Stimulated activated CD8-positive, alpha-beta memory T cell treated with anti-CD3 and anti-CD28 coated beads, Interleukin-15, amount 100 ng/mL, for 1 hour (primary cell): Measurements from ENCODE around the gene DGKB.

ENCODE experiments used
- DNase-seq: peaks from one replicate; pipeline ENCODE4 v3.0.0-alpha.2; 2020; ENCODE audit warnings: low read depth

The DGKB gene

DNA sequence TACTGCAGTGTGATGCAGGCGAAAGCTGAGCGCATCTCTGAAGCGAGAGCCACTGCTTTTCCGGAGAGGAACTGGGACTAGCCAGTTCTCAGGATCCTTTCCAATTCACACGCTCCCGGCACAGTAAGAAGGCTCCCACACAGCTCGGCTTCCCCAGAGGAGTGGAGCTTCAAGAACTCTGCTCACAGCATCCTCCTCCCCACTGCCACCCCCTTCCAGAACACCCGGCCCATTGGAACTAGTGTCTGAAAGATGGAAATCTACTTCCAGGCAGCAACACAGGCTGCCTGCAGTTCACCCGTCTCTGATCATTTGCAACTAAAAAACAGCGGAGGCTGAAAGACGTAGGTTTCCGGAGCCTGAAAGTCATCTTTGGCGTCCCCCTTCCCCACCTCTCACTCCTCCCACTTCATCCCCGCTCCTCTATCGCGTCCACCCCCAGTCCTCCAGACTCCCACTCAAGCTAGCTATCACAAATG lies at the start of gene DGKB:
Gene DGKB (minus strand): TSS at position 163 of the 479 bp plus-strand sequence.
- no peak for DNase-seq

DNA sequence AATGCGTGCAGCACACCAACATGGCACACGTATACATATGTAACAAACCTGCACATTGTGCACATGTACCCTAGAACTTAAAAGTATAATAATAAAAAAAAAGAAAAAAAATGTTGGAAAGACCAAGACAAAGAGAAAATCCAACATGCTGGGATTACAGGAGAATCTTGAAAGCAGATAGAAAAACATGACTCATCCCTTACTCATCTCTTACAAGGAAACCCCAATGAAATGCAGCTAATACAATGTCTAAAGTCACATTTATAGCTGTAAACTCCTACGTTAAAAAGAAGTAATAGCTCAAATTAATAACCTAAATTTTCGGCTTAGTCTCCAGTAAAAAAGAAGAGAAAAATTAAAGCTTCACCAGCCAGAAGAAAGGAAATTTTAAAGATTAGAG lies 47.5 kb upstream of the DGKB start:
- no peak for DNase-seq

DNA sequence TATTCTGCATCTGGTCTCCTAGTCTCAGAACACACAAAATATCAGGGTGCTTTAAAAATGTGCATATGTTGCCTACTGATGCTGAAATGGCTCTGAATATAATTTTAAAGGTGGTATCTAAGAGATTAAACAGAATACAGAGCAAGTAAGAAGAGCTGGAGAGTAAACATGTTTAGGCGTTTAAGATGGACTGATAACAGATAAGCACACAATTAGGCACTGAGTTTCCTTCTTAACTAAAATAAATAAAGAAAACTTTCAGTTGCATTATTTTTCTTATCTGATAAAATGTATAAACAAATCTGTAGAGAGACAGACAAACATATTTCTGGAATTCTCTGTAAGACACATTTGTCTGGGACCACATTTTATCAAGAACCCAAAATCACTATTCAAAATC lies 35.6 kb upstream of the DGKB start:
- DNase-seq, result no peak

DNA sequence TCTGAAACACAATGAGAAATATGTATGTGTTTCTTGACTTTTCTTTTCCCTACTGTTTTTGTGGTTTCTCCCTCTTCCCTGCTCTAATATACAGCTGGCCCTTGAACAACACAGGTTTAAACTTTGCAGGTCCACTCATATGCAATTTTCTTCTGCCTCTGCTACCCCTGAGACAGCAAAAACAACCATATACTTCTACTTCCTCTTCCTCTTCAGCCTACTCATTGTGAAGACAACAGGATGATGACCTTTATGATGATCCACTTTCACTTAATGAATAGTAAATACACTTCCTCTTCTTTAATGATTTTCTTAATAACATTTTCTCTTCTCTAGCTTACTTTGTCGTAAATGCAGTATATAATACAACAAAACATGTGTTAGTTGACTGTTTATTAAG lies 35.0 kb upstream of the DGKB start:
- no peak for DNase-seq

DNA sequence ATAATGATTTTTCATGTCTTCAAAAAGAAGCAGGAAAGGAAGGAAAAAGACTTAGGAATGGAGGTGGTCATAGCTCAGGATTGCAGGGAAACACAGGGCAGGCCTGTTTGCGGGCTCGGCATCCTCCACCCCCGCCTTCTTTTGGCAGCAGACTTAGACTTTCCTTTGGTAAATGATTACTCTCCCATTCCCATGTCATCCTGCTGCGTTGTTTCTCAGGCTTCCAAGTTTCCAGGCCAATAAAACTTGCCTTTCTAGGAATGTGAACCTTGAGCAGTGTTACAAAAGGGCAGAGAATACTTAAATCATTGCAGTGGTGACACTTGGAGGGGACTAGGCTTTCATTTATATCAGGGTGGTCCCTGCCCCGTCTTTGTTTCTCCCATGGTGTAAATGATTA lies 34.0 kb upstream of the DGKB start:
- no peak for DNase-seq

DNA sequence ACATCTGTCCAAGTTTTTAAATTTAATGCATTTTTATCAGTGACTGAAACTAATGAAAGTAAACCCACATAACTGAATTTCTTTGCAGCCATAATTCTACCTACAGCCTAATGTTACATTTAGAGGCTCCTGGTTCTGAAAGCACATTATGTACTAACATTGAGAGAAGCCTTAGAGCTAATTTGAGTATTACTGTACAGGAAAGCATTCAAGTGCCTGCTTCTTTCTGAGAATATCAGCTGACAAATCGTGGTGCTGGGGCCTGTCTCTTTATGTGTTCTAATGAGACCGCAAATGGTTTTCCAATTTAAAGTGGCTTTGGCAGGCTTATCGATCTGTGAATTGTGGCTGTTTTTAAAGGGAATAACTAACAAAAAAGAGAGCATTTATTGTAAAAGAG lies 32.3 kb upstream of the DGKB start:
- no peak for DNase-seq

DNA sequence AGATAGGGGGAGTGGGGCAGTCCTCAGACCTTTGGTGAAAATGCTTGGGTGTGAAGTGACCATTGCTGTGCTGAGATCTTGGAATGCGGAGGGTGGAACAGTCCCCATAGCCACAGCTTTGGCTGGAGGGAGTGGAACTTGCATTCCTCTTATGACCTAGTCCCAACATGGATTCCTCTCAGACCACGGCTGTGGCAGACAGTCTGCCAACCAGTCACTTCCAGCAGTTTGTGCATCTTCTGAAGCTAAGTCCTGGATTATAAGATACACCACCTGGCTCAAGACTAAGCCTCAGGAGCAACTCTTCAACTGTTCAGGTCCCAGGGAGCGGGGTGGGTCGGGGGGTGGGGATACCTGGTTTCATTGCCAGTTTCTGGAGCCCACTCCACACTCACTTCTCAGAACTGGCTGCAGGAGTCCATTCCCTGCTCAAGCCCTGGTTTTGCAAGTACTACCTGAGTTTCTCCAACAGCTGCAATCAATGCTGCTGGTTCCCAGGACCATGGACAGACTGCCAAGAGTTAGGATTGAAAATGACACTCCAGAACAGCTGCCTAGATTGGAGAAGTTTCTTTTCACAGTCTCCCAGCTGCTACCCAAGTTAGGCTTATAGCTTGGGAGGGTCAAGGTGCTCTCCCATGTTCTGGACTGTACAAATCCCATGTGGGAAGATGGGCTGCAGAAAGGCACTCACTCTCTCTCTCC lies 29.1 kb upstream of the DGKB start:
- DNase-seq, result no peak

DNA sequence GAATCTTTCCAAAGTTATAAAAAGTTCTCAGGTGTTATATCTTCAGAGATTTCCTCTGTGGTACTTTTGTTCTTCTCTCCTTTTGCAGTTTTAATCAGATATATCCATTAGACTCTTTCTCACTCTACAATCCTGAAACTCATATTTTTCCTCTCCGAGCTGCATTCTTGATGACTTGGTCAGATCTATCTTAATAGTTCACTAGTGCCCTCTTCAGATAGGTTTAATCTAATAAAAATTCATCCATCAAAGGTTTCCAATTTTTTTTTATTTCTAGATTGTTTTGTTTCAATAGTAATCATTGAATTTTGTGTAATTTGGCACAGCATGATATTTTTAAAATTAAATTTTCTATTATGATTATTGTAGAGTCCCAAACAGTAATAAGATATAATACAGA lies 21.8 kb upstream of the DGKB start:
- DNase-seq, result no peak

DNA sequence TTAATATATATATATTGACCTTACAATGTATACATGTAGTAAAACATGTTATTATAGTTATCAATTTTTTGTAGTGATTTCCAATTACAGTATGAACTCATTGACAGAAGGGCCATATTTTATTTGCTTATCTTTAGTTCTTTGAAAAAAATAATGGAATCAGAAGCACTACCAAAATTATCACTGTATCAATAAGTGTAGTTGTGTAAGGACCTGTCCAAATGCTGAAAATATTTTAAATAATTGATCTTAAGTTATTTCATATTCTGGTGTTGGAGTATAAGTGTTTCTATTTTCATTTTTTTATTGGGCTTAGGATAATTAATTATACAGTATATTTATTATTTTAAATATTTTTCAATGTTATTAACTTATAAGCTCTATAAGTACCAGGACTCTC lies 8.5 kb upstream of the DGKB start:
- DNase-seq, result no peak

DNA sequence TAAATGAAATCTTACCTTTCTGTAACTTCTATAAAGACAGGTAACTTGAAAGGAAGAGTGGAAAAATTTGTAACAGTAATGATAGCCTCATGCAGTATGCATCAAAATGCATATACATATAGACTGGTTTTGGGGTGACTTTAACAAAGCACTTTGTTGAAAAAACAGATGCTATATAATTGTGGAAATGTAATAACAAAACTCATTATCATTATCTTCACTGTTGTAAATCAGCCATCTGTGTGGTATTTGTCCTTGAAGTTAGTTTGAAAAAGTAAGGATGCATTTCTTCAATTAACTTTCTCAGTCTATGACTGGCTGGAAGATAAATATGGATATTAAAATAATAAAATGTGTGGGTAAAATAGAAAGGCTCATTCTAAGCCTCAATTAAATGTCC lies 6.1 kb upstream of the DGKB start:
- DNase-seq, result no peak

DNA sequence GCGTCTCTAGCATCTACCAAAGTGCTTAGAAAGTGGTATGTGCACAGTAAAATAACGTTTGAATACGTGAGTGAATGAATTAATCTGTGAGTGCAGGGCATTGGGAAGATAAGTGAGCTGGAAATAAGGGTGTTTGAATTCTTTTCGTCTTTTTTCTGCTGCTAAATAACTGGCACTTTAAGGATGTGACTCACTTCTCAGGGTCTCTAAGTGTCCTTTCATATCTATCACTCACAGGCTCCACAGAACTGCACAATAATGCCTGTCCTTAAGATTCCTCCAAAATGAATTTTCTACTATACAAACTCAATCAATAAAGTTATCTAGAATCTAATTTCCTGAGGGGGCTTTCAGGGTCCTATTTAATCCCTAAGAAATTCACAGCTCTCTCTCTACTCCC lies 3.2 kb upstream of the DGKB start:
- DNase-seq, result no peak

DNA sequence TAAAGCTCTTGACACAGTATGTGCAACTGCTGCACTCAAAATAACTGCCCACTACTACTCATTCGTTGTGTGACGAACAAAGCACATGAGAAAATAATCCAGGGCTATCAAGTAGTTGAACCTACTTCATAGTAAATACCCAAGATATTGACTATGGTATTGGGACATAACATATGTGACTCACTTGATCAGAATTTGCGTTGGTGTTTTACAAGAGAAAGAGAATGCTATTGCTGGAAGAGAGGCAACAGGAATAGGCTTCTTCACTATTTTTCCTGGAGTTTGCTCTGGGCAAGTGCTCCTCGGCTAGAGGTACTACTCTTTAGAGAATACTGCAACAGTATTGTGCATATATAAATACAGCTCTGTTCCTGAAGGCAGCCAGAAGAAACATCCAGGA lies 2.5 kb downstream of the DGKB start:
- DNase-seq, result no peak

DNA sequence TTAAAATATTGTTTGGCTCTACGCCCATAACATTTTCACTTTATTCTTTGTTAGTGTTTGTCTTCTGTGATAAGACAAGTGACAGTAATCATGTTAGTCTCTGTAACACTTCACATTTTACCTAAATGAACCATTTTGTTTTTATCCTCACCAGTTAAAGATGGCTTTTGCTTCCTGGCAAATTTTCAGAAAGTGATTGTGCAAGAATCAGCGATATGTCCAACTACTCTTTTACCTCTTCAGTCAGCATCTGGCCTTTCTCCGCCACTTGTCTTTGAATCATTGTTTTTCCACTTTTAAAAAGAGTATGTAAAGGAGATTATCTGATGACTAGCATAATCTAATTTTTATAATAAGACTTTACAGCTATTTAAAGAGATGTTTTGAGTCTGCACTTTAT lies 3.5 kb downstream of the DGKB start:
- DNase-seq, result no peak

DNA sequence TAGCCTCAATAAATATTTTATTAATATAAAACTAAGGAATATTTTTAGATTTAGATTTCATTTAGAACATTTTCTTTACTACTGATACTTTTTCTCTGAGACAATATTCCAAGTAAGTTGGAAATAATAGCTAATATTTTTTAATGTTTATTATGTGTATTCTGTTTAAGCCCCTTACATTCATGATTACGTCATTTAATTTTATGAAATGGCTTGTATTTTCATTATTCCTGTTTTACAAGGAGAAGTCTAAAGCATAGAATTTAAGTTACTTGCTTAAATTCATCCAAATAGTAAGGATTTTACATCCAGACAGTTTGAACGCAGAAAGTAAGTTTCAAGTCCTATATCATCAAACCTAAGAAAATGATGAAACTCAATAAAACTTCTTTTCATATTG lies 6.1 kb downstream of the DGKB start:
- no peak for DNase-seq

DNA sequence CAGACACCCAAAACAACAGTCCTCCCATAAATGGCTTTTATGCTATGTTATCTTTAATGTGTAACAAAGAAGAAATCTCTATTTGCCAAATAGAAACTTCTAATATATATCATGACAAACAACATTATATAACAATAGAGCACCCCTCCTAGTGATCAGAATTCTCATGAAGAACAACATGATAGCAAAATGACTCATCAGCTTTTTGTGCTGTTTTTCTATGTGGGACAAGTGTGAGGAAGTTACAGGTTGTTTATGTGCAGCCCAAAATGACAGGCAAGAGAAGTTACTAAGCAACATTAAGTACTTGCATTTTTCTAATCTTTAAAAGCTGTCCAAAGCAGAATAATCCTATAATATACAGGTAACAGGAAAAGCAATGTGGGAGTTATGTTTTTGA lies 7.7 kb downstream of the DGKB start:
- no peak for DNase-seq

DNA sequence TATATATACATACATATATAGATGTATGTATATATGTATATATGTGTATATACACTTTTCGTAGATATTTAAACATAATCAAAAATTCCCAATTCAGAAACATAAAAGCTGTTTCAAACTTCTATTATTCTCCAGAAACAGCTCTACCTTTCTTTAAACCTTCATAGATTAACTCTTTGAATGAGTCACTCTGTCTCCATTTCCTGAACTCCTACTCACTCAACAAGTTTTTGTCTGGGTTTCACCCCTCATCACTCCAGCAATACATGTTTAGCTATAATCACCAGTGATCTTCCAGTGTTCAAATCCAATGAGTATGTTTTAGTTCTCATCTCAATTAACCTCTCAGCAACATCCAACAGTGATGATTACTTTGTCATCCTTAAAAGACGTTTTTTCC lies 9.6 kb downstream of the DGKB start:
- DNase-seq, result no peak

DNA sequence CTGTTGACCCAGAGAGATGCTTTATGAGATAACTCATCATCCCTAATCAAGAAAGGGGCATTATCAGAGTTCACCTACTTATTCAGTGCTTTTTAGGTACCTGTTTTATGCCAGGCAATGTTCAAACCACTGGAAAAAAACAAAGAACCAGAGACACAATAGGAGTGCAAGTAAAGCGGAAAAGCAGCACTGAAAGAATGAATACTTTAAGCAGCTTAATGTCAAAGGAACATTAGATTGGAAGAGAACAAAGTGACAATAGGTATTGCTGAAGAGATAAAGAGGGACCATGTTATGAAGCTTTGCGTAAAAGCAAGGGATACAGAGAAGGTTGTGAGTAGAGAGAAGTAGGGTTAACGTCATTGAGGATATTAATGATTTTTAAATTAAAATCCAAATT lies 11.3 kb downstream of the DGKB start:
- DNase-seq, result no peak

DNA sequence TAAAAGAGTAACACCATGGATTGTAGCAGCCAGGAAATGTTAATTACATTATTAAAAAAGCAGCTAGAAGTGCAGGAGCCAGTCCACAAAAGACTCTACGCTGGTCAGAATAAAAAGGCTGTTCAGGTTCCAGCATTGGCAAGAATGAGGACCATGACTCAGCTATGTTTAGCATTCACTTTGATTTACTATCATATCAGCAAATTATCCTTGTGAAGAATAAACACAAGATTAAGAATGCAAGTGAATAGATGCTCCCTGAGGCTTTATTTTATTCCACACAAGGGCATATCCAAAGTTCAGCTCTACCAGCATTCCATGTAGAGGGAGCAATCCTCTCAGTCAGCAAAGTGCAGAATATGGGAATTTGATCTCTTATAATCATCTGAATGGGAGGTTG lies 13.6 kb downstream of the DGKB start:
- DNase-seq, result no peak

DNA sequence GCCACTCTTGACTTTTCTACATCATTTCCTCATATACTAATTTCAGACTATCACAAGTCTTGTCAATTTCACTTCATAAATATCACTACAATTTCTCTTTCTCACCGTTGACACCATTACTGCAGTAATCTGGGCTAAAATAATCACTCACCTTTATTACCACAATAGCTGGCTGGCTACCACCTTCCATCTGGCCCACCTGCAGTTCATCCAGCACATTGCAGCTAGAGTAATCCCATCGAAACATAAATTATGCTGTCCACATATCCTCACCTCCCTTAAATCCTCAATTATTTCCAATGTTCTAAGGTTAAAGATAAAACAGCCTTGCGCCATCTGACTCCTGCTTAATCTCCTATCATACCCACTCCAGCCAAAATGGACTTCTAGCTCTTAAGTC lies 16.0 kb downstream of the DGKB start:
- no peak for DNase-seq

DNA sequence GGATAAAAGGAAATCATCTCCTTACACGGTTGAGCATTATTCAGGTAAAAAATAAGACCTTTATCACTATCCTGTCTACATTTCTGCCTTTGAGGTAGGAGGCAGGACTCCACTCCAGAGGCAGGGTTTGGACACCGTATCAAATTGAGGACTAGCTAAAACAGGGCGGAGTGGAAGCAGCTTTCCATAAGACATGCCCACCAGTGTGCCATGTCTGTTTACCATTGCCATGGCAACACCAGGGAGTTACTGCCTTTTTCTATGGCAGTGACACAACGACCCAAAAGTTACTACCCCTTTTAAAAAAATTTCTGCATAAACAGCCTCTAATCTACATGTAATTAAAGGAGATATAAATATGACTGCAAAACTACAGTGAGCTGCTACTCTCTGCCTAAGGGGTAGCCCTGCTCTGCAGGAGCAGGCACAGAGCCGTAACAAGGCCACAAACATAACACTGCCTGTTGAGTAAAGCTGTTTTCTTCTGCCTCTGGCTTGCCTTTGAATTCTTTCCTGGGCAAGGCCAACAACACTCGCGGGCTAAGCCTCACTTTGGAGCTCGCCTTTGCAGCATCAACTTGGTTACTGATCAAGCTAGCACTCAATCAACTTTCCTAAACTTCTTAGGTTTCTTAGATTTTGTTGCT lies 26.5 kb downstream of the DGKB start:
- no peak for DNase-seq

DNA sequence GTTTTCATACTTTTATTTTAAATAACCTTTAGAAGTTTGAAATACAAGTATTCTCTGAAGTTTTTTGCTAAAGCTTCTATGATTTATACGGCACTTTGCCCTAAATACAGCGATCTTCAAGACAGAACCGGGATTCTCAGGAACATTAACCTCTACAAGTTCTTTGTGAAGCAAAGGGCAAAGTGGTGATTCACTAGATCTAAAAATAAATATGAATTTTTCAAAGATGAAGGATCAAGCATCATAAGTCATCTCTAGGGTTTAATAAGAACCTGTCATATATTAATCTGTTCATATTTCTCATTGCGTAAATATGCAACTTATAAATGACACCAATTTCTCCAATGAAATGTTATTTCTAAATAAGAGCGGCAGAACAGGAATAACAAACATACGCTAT lies 30.7 kb downstream of the DGKB start:
- no peak for DNase-seq

DNA sequence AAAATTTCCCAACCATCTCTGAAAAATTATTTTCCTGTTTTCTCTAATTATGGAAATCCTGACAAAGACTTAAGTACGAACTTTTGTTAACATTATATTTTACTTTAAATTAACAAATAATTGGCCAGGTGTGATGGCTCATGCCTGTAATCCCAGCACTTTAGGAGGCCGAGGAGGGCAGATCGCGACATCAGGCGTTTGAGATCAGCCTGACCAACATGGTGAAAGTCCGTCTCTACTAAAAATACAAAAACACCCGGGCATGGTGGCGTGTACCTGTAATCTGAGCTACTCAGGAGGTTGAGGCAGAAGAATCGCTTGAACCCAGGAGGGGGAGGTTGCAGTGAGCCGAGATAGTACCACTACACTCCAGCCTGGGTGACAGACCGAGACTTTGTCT lies 32.2 kb downstream of the DGKB start:
- no peak for DNase-seq

DNA sequence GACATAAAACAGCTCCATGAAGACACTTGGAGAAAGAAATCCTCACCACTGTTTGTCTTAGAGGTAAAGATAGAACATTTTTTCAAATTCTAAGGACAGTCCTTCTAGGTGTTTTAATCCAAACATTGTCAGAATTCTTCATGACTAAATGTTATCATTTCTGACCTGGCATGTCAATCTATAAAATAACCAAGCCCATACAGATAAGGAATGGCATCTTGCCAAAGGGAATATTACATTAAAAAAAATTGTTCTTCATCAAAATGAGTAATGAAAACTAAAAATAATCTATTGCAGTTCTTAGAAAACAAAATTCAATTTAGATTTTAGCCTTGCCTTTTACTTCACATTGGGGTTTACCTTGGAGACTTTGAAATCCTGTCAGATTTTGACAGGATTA lies 33.6 kb downstream of the DGKB start:
- no peak for DNase-seq

DNA sequence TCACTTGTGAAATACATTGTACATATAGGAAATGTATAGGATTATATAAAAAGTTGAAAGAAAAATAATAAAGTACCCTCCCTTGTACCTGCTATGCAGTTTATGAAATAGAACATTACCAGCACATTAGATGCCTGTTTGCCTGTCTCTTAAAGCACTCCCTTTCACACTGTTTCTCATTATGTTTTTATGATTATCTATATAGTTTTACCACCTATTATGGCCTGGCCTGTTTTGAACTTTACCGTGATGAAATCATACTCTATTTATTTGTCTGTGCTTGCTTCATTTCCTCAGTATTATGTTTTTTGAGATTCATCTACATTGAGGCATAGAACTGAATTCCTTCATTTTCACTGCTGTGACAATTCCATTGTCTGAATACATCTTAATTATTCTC lies 41.1 kb downstream of the DGKB start:
- no peak for DNase-seq
